Stimulated activated CD4-positive, alpha-beta T cell treated with anti-CD3 and anti-CD28 coated beads, Interleukin-12 subunit alpha, Interleukin-12 subunit beta, amount 100 ng/mL, for 48 hours (primary cell): ENCODE data around the gene OR3A1.
"Not testable (repeated sequence)": the region's sequence is repeated elsewhere in the genome, so short reads cannot be mapped to it uniquely, and the experiment has no call there.

Source experiments
- DNase-seq, 3 donors: peaks; one replicate each; pipeline ENCODE4 v3.0.0-alpha.2; 2020; ENCODE audit warnings: low read depth in 2 of 3, low spot score in 1 of 3

Gene OR3A1

GRCh38 chr17:3298260-3298659, at the start of gene OR3A1:
Gene OR3A1 (minus strand): TSS chr17:3298360. CDS start chr17:3292582, 5,778 bp downstream.
- no peak for DNase-seq

GRCh38 chr17:3342782-3343181, 44.6 kb upstream of the OR3A1 start:
- not testable (repeated sequence) for DNase-seq

GRCh38 chr17:3335876-3336275, 37.7 kb upstream of the OR3A1 start:
- DNase-seq: no peak

- no peak for DNase-seq
These were observed 20.2 kb upstream of the OR3A1 start for GRCh38 chr17:3318336-3318735.

GRCh38 chr17:3316836-3317235, 18.7 kb upstream of the OR3A1 start:
- DNase-seq: no peak

GRCh38 chr17:3308603-3309002, 10.4 kb upstream of the OR3A1 start:
- DNase-seq: no peak

GRCh38 chr17:3295632-3296031, 2.5 kb downstream of the OR3A1 start:
- DNase-seq: no peak

- DNase-seq: not testable (repeated sequence)
These were observed 4.6 kb downstream of the OR3A1 start for GRCh38 chr17:3293548-3293947.

GRCh38 chr17:3282901-3283300, 15.3 kb downstream of the OR3A1 start:
- DNase-seq: no peak

GRCh38 chr17:3276126-3276525, 22.0 kb downstream of the OR3A1 start:
- no peak for DNase-seq

- no peak for DNase-seq
These were observed 26.9 kb downstream of the OR3A1 start for GRCh38 chr17:3271072-3271848.

- no peak for DNase-seq
These were observed 37.6 kb downstream of the OR3A1 start for GRCh38 chr17:3260600-3260999.

GRCh38 chr17:3260163-3260562, 38.0 kb downstream of the OR3A1 start:
- no peak for DNase-seq

- DNase-seq: no peak
These were observed 41.6 kb downstream of the OR3A1 start for GRCh38 chr17:3256575-3256974.

GRCh38 chr17:3249013-3249412, 49.1 kb downstream of the OR3A1 start:
- DNase-seq: not testable (repeated sequence)

GRCh38 chr17:3244841-3245240, 53.3 kb downstream of the OR3A1 start:
- not testable (repeated sequence) for DNase-seq

- DNase-seq: not testable (repeated sequence)
These were observed 57.1 kb downstream of the OR3A1 start for GRCh38 chr17:3241044-3241443.
